GM12864 (cell line): ENCODE results near the gene MPPE1.

Source experiments
- DNase-seq: peaks from one replicate; pipeline ENCODE4 v3.0.0-alpha.2; 2011; ENCODE audit warnings: low read depth
- H3K4me3 ChIP-seq: 2 replicates; pipeline ENCODE4 v1.5.1; 2011; ENCODE audit warnings: mild to moderate bottlenecking, low read depth, low read length, control low read depth
- TF ChIP-seq, protein P1 (sequence below): IDR thresholded peaks from 2 replicates; pipeline ENCODE4 v1.5.1; 2011; ENCODE audit warnings: low read depth, mild to moderate bottlenecking, moderate library complexity, low read length, control low read depth, inconsistent platforms; ENCODE audit errors: missing control alignments

The MPPE1 gene

GRCh38 chr18:11909591-11910026 is 1.5 kb upstream of the MPPE1 start:
- no peak overlapping the region; the same call in 1 of the 2 replicates for H3K4me3 ChIP-seq
- TF ChIP-seq, protein P1, sequence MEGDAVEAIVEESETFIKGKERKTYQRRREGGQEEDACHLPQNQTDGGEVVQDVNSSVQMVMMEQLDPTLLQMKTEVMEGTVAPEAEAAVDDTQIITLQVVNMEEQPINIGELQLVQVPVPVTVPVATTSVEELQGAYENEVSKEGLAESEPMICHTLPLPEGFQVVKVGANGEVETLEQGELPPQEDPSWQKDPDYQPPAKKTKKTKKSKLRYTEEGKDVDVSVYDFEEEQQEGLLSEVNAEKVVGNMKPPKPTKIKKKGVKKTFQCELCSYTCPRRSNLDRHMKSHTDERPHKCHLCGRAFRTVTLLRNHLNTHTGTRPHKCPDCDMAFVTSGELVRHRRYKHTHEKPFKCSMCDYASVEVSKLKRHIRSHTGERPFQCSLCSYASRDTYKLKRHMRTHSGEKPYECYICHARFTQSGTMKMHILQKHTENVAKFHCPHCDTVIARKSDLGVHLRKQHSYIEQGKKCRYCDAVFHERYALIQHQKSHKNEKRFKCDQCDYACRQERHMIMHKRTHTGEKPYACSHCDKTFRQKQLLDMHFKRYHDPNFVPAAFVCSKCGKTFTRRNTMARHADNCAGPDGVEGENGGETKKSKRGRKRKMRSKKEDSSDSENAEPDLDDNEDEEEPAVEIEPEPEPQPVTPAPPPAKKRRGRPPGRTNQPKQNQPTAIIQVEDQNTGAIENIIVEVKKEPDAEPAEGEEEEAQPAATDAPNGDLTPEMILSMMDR: no peak
- DNase-seq: no peak

- no peak for DNase-seq
- peak overlapping the region; percentile 95 for H3K4me3 ChIP-seq
- TF ChIP-seq, protein P1: no peak
Measured at GRCh38 chr18:11909061-11909455, 941 bp upstream of the MPPE1 start.

DNA sequence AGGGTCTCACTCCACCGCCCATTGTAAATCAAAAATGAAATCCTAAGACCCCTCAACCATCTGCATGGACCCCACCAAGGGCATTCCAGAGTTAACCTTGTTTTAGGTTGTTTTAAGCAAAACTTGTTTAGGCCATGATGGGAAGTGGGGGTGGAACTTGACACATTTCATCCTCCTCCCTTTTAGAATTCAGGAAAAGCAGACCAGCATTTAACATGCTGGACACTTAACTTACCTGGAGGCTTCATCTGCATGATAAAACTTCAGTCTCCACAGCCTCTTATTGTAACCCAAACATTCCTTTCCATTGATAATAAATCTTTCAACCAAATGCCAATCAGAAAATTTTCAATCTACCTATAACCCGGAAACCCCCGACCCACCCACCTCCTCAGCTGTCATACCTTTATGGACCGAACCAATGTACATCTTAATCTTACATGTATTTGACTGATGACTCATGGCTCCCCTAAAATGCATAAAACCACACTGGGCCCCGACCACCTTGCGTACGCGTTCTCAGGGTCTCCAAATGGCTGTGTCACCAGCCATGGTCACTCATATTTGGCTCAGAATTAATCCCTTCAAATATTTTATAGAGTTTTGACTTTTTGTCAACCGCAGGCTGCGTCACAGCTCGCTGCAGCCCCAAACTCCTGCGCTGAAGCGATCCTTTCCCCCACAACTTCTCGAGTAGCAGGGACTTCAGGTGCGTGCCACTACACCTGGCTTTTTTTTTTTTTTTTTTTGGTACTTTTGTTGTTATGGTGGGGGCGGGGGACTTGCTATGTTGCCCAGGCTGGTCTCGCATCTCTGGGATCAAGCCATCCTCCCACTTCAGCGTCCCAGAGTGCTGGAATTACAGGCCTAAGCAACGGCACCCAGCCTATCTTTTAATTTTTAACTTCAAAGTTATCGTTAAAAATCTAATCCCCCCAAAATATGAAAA is 917 bp downstream of the MPPE1 start:
- TF ChIP-seq, protein P1: no peak
- H3K4me3 ChIP-seq: peak overlapping the region; percentile 95
- DNase-seq: no peak

- H3K4me3 ChIP-seq: no peak overlapping the region
- no peak for DNase-seq
- TF ChIP-seq, protein P1: no peak
Measured at GRCh38 chr18:11906176-11906575, 1.9 kb downstream of the MPPE1 start.

GRCh38 chr18:11905613-11906012 is 2.5 kb downstream of the MPPE1 start:
- no peak for DNase-seq
- TF ChIP-seq, protein P1: no peak
- H3K4me3 ChIP-seq: no peak overlapping the region

GRCh38 chr18:11902522-11903292 is 5.4 kb downstream of the MPPE1 start:
- H3K4me3 ChIP-seq: no peak overlapping the region
- DNase-seq: no peak

More at GRCh38 chr18:11902522-11903292, 5.4 kb downstream of the MPPE1 start:
- TF ChIP-seq, protein P1: no peak
